ENCODE measurements around the gene SLC8B1. TPM values are rescaled to one million over a fixed set of nuclear protein-coding genes. Genes with fewer than 3 reads are reported as not detected.

Gene SLC8B1
- total and polyA plus RNA-seq, 2 donors from 2014 or later = 18.6 to 61.5 TPM

- Histone ChIP-seq H3K36me3 (ENCODE audit: control insufficient read depth in 2 of 3, insufficient read depth in 3 of 3, low read length in 3 of 3) (peaks cover 0 to 10% (median 5%) of the 10 kb centered on the region in 3 donors), H3K4me1 (ENCODE audit: control insufficient read depth in 2 of 3, insufficient read depth in 2 of 3, low read depth in 1 of 3, low read length in 3 of 3) (peaks cover 0 to 25% (median 20%) of the 10 kb centered on the region in 3 donors), H3K9ac (ENCODE audit: low read length in 3 of 3) (no peak overlapping the region), H3K27me3 (ENCODE audit: control insufficient read depth, insufficient read depth, low read length) (no peaks in the 10 kb centered on the region), H3K9me3 (ENCODE audit: control insufficient read depth in 2 of 3, insufficient read depth in 1 of 3, low read length in 3 of 3) (no peaks in the 10 kb centered on the region), H3K4me3 (ENCODE audit: low read length in 3 of 3) (no peak overlapping the region), H3K27ac (ENCODE audit: low read depth in 2 of 2, low read length in 2 of 2) (no peak overlapping the region)
- TF ChIP-seq CTCF (IDR thresholded peaks at IDR 0.05; ENCODE audit: borderline replicate concordance, extremely low read depth, insufficient read depth) = no peak
- DNase-seq = no peak
- FAIRE-seq = no peak
- intact Hi-C loops (cut with DNase I) = no loop called here
Measured at GRCh38 chr12:113302466-113302865, 32.4 kb downstream of the SLC8B1 start.

GRCh38 chr12:113301811-113302210, 33.1 kb downstream of the SLC8B1 start:
- FAIRE-seq (no peak), DNase-seq (no peak)
- TF ChIP-seq CTCF (IDR thresholded peaks at IDR 0.05; ENCODE audit: borderline replicate concordance, extremely low read depth, insufficient read depth) = no peak
- H3K27me3 ChIP-seq (ENCODE audit: control insufficient read depth, insufficient read depth, low read length) = no peaks in the 10 kb centered on the region
- H3K36me3 ChIP-seq (ENCODE audit: control insufficient read depth in 2 of 3, insufficient read depth in 3 of 3, low read length in 3 of 3) = peaks cover 0 to 10% (median 4%) of the 10 kb centered on the region in 3 donors
- no peak overlapping the region for H3K27ac ChIP-seq (ENCODE audit: low read depth in 2 of 2, low read length in 2 of 2)
- no peak overlapping the region for H3K4me3 ChIP-seq (ENCODE audit: low read length in 3 of 3)
- intact Hi-C loops (cut with DNase I) = no loop called here
- H3K9ac ChIP-seq (ENCODE audit: low read length in 3 of 3) = no peak overlapping the region
- peaks cover 0 to 29% (median 23%) of the 10 kb centered on the region in 3 donors for H3K4me1 ChIP-seq (ENCODE audit: control insufficient read depth in 2 of 3, insufficient read depth in 2 of 3, low read depth in 1 of 3, low read length in 3 of 3)
- no peaks in the 10 kb centered on the region for H3K9me3 ChIP-seq (ENCODE audit: control insufficient read depth in 2 of 3, insufficient read depth in 1 of 3, low read length in 3 of 3)

- Histone ChIP-seq H3K9ac (ENCODE audit: low read length in 3 of 3) (peak overlapping the region in 1 of 3 donors; percentile 19), H3K27ac (ENCODE audit: low read depth in 2 of 2, low read length in 2 of 2) (peak overlapping the region; percentile 56 to 74), H3K4me1 (ENCODE audit: control insufficient read depth in 2 of 3, insufficient read depth in 2 of 3, low read depth in 1 of 3, low read length in 3 of 3) (peaks cover 0 to 31% (median 23%) of the 10 kb centered on the region in 3 donors), H3K4me3 (ENCODE audit: low read length in 3 of 3) (no peak overlapping the region), H3K36me3 (ENCODE audit: control insufficient read depth in 2 of 3, insufficient read depth in 3 of 3, low read length in 3 of 3) (peaks cover 0 to 20% (median 12%) of the 10 kb centered on the region in 3 donors), H3K27me3 (ENCODE audit: control insufficient read depth, insufficient read depth, low read length) (no peaks in the 10 kb centered on the region), H3K9me3 (ENCODE audit: control insufficient read depth in 2 of 3, insufficient read depth in 1 of 3, low read length in 3 of 3) (no peaks in the 10 kb centered on the region)
- FAIRE-seq = no peak
- intact Hi-C loops (cut with DNase I) = no loop called here
- no peak for TF ChIP-seq CTCF (IDR thresholded peaks at IDR 0.05; ENCODE audit: borderline replicate concordance, extremely low read depth, insufficient read depth)
- DNase-seq = peak in 4 of 5 donors; percentile 28 to 91 (median 40)
Measured at GRCh38 chr12:113299619-113300237, 35.2 kb downstream of the SLC8B1 start.
